Renal cortex interstitium (tissue), 11 donors: Measurements from ENCODE around the gene NAA20. TPM values are rescaled to one million over a fixed set of nuclear protein-coding genes. Genes with fewer than 3 reads are reported as not detected.
A peak's percentile ranks its signal among the peaks of the same experiment; 100 is the strongest.

ENCODE experiments used
- DNase-seq, 11 donors: peaks; one replicate each; pipeline ENCODE4 v3.0.0-alpha.2; 2013; ENCODE audit warnings: low read depth in 9 of 11, low spot score in 4 of 11; ENCODE audit errors: extremely low read depth in 1 of 11
- polyA plus RNA-seq, 3 donors: library from polyadenylated mRNA; unstranded; fragments of 120-200 nt; gene quantifications; one replicate each; pipeline ENCODE4 v1.2.1, GENCODE V29; 2013; ENCODE audit not compliant: insufficient read length in 3 of 3

Gene NAA20
- polyA plus RNA-seq, 3 donors: 88.1 to 103 (median 91.9) TPM

DNA sequence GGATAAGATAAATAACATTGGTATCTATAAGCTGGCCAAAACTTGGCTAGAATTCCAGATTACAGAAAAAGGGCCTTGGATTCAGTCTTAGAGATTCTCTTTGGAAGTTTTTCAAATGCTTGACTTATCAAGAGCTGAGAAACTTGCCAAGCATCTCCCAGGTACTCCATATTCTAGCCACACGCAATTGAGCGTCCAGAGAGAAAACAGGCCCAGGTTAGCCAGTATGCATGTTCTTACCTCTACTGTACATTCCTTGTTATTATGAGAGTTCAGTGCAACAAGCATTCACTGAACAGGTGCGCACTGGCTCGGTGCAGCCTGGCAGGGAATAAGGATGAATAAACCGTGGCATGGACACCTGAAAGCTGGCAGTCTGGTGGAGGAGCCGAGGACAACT lies 21.4 kb downstream of the NAA20 start:
- DNase-seq: no peak

DNA sequence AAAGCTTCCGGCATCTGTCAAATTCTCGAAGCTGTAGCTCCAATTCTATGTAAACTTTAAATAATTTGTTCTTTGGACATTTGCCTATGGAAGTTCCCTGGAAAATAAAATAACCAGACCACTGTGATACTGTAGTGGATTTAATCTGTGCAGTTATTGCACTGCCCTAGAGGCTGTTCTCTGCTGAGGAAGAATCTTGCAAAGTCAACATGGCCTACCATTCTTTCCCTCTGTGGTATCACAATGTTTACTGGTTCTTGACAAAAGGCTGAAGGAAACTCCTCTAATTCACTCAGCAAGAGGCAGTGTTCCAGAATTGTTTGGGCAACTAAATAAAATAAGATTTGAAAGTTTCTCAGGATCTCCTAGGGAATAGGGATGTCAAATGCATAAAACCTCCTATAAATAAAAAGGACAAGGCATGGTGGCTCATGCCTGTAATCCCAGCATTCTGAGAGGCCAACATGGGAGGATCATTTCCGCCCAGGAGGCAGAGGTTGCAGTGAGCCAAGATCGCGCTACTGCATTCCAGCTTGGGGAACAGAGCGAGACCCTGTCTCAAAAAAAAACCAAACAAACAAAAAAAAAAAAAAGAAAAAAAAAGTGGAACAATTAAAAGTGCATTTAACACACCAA lies 22.7 kb downstream of the NAA20 start:
- no peak for DNase-seq

DNA sequence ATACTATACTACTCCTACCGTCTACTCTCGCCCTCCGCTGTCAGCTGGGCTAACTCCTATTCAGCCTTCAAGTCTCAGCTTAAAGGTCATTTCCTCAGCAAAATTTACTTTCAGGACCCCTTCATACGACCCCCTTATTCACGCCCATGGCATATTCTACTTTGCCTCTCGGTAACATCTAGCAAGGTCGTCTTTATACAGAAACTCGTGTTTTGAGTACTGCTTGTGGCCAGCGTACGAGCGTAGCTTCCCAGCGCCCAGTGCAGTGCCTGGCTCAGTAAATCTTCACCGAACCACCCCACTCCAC lies 34.6 kb downstream of the NAA20 start:
- no peak for DNase-seq

DNA sequence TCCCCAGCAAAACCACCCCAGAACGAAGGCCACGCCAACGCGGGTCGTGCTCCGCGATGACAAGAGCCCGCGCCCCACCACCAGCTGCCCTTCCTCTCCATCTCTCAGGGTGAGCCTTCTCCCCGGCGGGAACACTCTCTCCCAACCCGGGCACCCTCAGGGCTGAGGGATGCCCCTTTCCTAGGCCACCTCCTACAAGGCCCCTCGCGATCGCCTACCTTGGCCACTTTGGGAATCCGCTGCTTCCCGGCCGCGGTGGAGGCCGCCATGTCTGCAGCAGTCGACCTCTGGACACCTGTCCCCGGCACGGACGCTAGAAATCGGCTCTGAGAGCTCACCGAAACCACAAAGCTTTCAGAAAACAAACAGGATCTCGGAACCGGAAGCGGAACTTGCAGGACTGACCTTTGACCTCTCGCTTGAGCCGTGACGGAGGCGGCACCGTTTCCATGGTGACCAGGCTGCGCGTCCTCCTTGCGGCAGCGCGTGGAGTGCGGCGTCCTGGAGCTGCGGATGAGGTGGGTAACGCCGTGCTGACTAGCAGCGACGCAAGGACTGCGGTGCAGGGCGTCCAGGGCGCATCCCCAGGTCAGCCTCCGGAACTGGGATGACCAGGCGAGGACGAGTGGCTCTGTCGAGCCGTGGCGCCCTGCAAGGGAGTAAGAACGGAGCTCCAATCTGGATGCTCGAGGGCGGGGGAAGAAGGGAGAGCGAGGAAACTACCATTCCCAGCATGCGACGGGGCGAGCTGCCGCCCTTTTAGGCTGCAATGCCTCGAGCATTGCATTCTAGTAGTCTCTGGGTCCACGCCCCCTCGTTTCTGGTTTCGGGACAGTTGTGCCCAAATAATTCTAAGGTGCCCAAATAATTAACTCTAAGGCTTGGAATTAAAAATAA lies 35.2 kb downstream of the NAA20 start, which contains the start of the genes CFAP61 and CRNKL1:
Gene CFAP61, plus strand, starts transcription at position 459 of the 897 bp plus-strand sequence. CDS start 4,122 bp downstream, outside the sequence.
Gene CRNKL1, minus strand, starts transcription at position 393 of the 897 bp plus-strand sequence. Its CDS starts 124 bp downstream, at position 269.
- DNase-seq: peak; percentile 90 to 99 (median 95)

DNA sequence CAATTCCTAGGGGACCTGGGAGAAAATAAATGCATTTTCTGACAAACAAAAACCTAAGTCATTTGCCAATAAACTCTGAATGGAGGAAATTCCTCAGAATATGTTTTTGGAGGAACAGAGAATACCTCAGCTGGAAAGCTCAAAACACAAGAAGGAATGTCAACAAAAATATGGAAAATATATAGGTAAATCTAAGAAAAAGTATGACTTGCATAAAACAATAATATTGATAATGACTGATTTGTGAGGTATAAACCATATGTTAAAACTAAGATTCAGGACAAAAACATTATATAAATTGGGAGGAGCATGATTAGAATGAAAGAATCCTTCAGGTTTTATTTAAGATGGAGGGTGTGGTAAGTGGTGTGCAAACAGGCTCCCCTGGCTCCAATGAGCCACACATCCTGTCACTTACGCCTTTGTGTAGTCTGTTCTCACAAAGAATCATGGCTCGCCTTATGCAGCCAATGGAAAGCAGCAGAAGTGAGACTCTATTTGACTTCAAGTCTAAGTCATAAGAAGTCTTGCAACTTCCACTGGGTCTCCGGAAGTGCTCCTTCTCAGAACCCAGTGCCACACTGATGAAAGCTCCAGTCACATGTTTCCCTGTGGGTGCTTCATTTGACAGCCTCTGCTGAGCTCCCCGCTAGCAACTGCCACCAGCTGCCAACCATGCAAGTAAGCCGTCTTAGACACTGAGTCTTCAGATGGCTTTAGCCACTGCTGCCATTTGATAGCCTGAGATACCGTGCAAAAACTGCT lies 43.3 kb downstream of the NAA20 start:
- DNase-seq: no peak

DNA sequence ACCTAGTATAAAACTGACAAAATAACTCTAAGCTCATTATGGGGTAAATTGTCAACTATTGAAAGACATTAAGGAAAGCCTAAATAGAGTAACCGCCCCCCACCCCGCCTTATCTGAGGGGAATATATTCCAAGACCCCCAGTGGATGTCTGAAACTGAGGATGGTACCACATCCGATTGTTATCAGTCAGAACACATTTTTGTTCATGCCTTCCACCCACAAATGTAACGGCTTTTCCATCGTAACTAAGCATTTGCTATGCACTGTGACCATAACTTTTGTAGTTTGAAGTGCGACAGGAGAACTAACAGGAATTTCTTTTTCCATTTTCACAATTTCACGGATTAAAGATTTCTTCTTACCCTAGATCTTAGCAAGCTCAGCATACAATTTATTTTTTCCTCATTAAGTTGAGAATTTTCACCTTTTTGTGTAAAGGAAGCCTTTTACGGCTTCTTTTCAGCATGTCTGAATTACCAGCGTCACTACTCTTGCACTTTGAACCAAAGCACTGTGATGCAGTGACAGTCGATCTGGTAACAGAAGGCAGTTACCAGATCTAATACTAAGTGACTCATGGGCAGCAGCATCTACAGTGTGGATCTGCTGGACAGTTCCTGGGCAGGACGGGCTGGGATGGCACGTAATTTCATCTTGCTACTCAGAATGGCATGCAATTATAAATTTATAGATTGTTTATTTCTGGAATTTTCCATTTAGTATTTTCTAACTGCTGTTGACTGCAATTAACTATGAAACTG lies 47.0 kb downstream of the NAA20 start:
- no peak for DNase-seq

DNA sequence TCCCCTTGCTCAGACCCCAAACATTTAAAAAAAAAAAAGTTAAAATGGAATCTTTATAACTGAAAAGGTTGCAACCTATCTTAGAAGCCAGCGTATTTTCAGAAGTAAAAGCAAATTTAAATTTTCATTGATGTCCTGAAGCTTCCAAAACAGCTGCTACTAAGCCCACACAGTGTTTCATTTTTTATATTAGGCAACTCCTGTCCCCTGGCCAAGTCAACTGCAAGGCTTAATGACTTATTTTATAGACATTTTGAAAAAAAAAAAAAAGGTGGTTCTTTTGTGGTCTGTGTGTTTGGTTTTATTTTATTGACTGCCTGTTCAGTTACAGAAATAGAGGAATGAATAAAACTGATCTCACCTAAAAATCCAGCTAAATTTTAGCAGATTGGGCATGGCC lies 48.2 kb downstream of the NAA20 start:
- no peak for DNase-seq

DNA sequence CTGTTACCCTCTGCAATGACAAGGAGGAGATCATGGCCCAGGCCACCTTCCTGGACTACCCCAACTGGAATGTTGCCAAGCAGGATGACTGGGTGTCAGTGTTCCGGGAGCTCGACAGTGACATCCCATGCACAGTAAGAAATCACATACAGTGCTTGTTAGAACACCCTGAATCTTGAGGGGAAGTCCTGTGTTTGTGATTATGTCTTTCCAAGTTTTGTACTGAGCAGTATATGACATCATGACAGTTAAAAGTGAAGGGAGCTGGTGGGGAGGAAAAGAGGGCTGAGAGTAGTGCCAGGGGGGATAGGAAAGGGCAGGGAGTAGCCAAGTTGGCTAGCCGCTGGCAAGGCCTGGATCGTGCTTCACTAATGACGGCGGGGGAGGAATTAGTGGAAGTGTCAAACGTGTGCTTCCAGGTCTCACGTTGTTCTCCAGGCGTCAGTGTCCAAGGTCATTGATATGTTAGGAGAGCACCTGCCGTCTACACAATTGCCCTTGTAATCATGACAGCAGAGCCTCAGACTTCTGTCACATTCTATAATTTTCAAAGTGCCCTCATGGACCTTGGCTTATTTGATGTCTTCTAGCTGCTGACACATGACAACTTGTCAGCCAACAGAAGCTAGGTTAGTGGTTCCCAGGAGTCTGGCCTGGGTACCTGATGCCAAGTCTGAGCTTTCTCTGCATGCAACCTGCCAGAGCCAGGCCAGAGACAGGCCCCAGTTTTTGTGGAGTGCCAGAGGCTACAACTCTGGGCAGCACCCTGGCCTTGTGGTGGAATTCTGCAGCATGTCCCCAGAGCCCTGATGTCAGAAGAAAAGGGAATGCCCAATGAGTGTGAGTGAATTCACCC lies 53.9 kb downstream of the NAA20 start:
- no peak for DNase-seq

DNA sequence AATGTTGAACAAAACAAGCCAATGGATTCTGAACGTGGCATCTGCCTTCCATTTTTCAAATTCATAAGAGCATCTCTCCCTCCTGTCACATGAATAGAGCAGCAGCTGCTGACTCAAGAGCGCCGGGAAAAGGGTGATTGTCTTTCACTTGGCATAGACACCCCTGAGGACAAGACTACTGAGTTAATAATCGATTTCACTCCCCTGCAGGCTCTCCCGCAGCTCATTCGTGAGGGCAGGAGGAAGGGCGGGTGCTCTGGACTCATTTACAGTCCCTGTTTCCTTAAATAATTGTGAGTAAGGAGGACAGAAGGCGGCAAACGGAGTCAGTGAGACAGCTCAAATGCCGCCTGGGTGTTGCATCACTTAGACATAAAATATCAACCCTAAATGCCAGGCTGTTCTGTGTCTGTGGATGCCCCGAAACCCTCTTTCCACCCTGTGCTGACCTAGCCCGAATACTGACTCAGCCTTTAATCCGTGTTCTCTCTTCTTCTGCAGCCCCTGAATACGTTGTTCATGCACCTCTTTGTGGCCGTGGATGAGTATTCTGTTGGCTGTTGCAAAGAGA lies 56.7 kb downstream of the NAA20 start:
- DNase-seq: no peak

DNA sequence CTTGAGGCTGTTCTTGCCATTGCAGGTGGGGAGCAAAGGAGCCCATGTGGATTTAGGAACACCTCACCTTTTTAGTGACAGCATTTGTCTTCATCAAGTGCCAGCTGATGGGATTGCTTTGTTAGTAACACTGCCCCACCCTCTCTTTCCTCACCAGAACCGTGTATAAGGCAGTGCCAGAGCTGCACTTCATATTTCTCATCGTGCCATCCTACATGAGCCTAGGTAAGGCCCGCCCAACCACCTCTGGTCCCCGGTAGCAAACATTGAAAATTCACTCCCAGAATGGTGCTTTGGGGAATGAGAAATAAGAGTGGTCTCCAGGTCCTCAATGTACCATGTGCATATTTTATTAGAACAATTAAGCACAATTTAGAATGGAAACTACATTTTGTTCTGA lies 57.9 kb downstream of the NAA20 start:
- DNase-seq: no peak

DNA sequence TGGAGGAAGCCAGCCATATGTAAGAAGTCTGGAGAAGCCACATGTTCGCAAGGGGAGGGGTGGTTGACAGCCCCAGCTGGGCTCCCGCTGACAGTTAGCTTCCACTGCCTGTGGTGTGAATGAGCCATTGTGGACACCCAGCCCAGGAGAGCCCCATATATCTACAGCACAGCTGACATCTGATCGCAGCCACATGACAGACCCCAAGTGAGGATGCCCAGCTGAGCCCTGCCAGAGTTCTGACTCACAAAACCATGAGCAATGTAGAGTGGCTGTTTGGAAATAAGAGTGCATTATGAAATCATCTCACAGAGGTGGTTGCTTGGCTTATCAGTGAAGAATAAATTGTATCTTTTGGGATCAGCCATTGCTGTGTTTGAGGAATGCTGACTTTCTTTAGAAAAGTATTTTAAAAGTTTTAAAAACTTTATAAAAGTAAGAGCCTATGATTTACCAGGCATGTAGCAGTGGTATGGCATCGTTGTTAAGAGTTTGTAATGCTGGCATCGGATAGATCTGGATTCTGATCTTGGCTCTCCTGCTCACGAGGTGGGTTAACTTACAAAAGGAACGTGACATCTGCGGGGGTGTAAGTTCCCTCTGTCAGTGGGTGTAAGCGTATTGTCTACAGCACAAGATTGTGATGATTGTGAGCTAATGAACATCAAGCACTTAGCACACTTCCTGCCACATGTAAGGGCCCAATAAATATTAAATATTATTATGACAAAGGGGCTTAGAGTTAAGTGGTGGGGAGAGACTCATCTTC lies 59.3 kb downstream of the NAA20 start:
- no peak for DNase-seq

DNA sequence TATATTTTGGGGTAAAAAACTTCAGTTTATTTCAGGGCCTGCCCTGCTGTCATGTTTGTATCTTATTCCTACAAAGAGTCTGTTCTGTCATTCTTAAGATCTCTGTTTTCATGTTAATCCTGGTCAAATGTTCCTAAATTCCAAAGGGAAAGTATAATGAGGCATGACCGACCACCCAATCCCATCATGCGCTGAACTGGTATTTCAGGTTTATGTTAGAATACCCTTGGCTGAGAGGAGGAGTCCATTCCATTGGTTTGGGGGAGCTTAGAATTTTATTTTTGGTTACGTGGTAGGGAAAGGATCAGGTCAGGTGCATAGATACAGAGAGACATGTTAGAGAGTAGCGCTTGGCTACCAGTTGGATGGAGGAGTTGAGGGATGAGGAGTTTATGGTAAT lies 60.9 kb downstream of the NAA20 start:
- DNase-seq: peak in 7 of 11 donors; percentile 14 to 59 (median 26)

DNA sequence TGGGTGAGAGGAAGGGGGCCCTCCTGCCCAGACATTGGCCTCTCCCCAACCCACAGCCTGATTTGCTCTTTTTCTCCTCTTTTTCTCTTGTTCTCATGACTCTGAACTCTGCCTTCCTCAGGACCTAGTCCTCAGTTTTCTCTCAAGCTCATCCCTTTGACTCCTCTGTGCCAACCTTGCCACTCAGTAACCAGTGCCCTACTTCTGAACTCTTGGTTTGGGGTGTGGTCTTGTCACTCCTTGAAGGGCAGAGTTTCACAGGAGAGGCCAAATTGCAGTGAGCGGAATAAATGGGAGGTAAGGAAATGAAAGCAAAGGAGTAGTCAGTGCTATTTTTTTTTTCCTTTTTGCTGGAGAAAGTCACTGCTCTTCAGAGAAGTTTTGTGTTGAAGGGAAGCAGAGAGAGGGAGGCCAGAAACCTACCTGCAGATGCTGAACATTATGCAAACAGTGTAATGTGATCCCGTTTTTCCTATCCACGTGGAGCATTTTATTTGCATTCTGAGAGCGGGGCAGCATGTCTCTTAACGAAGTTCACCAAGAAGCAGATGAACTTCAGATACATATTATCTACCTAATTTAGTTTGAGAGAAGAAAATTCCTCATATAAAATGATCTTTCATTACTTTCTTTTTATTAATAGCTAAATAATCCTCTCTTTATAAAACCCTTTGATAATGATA lies 62.1 kb downstream of the NAA20 start:
- DNase-seq: peak in 2 of 11 donors; percentile 4 to 9
